NCI-H345 (cell line): ENCODE results near the gene EBF3.

ENCODE experiments used
- DNase-seq: peaks from one replicate; lab custom pipeline; 2025; lab: John Stamatoyannopoulos, UW

The EBF3 gene

GRCh38 chr10:129909531-129910256 lies 54.4 kb downstream of the EBF3 start:
- DNase-seq = no peak

GRCh38 chr10:129909080-129909479 lies 55.0 kb downstream of the EBF3 start:
- DNase-seq = no peak

- DNase-seq = no peak
Observed at GRCh38 chr10:129908406-129908805, 55.7 kb downstream of the EBF3 start.

GRCh38 chr10:129905553-129905952 lies 58.5 kb downstream of the EBF3 start:
- no peak for DNase-seq

- DNase-seq = no peak
Observed at GRCh38 chr10:129904323-129904722, 59.8 kb downstream of the EBF3 start.

GRCh38 chr10:129901389-129902006 lies 62.6 kb downstream of the EBF3 start:
- DNase-seq = no peak

- DNase-seq = no peak
Observed at GRCh38 chr10:129900825-129901224, 63.2 kb downstream of the EBF3 start.

GRCh38 chr10:129899276-129900130 lies 64.6 kb downstream of the EBF3 start:
- no peak for DNase-seq

- no peak for DNase-seq
Observed at GRCh38 chr10:129898706-129899268, 65.3 kb downstream of the EBF3 start.

GRCh38 chr10:129897871-129898626 lies 66.0 kb downstream of the EBF3 start:
- DNase-seq = no peak

GRCh38 chr10:129896860-129897200 lies 67.2 kb downstream of the EBF3 start:
- no peak for DNase-seq

- DNase-seq = no peak
Observed at GRCh38 chr10:129896136-129896859, 67.8 kb downstream of the EBF3 start.

GRCh38 chr10:129895811-129896135 lies 68.3 kb downstream of the EBF3 start:
- DNase-seq = no peak

GRCh38 chr10:129894698-129895097 lies 69.4 kb downstream of the EBF3 start:
- DNase-seq = no peak

GRCh38 chr10:129893104-129894089 lies 70.7 kb downstream of the EBF3 start:
- DNase-seq = peak; percentile 4

GRCh38 chr10:129892548-129893052 lies 71.5 kb downstream of the EBF3 start:
- no peak for DNase-seq

GRCh38 chr10:129891806-129892205 lies 72.3 kb downstream of the EBF3 start:
- DNase-seq = no peak

GRCh38 chr10:129890170-129890569 lies 73.9 kb downstream of the EBF3 start:
- no peak for DNase-seq

- DNase-seq = no peak
Observed at GRCh38 chr10:129888784-129889616, 75.1 kb downstream of the EBF3 start.
